Caki2 (cell line): ENCODE results near the gene AGAP1. TPM values are rescaled to one million over a fixed set of nuclear protein-coding genes. Genes with fewer than 3 reads are reported as not detected.

Source experiments
- DNase-seq: peaks from one replicate; pipeline ENCODE4 v3.0.0-alpha.2; 2015; ENCODE audit warnings: low read depth
- in situ Hi-C: cut with HindIII; loops from 2 replicates; pipeline ENCODE4 v1.10.0; 2016; ENCODE audit warnings: low sequenced_read_pairs, low pct_unique_long_range_greater_than_20kb, mixed read lengths
- total RNA-seq: library from RNA; depleted of rRNA; stranded (reverse); fragments of >200 nt; shearing (Covaris generic); gene quantifications from 2 replicates; pipeline ENCODE4 v1.2.3, GENCODE V29; 2014; ENCODE audit warnings: low replicate concordance

AGAP1 gene
- total RNA-seq, 1 experiment from 2014 or later: 5.3 TPM

DNA sequence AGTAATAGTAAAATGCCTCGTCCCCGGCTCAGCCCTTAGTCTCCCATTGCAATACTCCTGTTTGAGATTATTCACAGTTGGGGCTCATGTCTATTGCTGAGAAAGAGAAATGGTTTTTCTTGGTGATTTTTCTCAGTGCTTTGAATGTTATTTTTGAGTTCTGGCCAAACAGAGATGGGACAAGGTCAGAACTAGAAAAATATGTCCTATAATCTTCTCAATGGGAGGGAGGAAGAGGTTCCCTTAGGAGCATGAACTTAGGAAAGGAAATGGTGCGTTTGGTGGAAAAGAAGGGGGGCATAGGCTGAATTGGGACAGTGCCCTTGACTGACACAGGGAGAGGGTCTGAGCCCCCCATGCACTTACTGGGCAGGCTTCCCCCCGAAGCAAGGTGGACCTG lies 133.8 kb downstream of the AGAP1 start:
- DNase-seq: no peak
- in situ Hi-C loops: no loop called here

DNA sequence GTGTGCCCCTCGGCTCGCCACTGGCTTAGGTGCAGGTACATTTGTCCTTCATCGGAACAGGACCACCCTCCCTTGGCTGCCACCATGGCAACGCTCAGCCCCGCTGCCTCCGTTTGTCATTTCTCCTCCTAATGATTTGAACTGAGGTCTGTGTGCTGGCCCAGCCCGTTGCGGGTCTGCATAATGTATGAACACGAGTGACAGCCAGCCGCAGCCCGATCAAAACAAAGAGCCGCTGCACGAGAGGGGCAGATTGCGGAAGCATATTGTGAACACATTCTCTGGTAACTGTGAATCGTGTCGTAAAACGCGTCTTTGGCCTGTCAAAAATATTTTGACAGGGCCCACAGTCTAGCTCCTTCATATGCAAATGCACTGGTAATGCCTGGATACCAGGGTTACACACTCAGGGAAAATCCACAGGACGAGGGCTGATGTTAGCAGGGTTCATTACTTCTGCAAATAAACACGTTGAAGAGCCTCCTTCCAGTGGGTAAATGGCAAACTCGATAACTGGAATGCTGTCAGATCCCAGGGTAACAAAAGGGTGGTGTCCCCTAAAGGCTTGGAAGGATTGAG lies 137.0 kb downstream of the AGAP1 start:
- in situ Hi-C loops: no loop called here

DNA sequence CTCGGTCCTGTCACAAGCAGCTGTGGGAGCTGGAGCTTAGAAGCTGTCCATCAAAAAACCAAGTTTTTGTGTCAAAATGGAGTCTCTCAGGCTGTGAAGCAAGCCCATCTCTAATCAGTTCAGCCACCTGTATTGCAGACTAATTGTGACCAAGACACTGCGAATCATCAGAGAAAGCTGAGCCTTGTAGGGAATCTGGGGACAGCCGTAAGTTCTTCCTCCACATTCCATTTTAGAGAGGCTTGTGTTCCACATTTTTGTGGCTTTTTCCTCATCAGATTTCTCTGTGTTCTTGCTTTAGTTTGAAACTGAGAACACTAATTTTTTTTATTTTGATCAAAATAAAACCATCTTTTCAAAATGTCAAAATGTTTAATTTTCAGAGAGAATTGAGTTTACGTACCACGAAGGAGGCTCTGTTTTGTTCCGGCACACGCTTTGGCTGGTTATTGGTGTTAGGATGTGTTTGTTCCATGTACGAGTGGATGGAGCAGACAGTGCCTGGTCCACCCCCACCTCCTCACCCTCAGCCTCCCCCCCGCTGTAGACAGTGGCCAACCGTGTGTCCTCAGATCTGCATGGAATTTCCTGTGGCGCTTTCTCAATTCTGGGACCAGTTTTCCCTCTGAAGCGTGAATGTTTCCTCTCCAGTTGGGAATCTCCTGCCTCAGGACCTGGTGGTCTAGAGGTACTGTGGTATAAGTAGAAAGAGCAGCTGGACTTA lies 140.8 kb downstream of the AGAP1 start:
- DNase-seq: no peak
- in situ Hi-C loops: no loop called here

More for the DNA sequence above, 137.0 kb downstream of the AGAP1 start:
- peak; percentile 35 for DNase-seq

DNA sequence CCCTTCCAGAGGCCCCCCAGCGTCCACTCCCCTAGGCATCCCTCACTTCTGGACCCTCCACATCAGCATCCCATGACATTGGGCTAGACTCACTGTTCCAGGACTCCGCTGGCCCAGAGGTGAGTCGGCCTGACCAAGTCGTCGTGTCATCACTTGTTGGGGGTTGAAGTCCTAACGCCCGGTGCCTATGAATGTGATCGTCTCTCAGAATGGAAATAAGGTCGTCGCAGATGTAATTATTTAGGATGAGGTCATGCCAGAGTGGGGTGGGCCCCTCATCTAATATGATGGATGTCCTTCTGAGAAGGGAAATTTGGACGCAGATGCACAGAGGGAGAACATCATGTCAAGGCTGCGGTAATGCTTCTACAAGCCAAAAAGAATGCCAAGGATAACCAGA lies 142.7 kb downstream of the AGAP1 start:
- in situ Hi-C loops: no loop called here
- no peak for DNase-seq

DNA sequence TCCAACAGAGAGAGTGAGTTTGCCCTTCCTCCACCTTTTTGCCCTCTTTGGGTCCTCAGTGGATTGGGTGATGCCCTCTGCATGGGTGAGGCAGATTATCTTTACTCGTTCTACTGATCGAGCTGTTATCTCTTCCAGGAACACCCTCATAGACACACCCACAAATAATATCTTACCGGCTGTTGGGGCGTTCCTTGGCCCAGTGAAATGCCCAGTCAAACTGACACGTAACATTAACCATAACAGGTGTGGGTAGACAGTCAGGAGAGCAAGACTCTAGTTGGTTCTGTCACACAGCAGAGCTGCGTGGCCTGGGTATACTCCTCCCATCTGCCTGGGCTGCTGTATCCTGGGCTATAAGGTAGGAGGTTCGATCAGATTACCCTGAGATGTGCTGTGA lies 144.1 kb downstream of the AGAP1 start:
- in situ Hi-C loops: no loop called here
- no peak for DNase-seq

DNA sequence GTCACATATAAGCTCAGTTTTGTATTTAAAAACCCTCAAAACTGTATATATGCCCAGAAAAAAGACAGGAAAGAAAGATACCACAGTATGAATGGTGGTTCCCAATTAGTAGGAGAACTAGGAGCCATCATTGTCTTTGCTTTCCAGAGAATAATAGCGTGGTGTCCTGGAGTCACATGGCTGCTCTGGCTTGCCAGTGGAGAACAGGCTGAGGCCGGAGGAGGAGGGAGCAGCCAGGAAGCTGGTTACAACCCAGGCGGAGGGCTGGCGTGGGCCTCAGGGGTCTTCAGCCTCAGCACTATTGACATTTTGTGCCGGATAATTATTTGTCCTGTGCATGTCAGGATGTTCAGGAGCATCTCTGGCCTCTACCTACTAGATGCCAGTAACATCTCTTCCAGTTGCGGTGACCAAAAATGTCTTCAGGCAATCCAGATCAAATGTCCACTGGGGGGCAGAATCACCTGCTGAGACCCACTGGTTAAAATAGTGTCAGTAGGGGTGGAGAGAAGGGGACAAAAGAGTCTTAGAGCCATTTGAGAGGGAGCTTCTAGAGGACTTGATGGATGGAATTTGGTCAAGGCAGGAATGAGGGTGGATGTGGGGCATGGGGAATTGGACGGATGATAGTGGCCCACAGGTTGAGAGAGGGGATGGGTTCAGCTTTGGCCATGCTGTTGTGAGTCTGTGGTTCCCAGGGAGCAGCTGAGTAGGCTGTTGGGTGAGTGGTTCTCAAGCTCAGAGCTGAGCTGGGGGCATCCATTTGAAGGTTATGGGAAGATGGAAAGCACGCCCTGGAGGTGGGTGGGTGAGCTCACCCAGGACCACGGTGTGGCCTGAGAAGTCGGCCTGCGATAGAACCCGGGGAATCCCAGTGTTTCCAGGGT lies 144.9 kb downstream of the AGAP1 start:
- no peak for DNase-seq
- in situ Hi-C loops: no loop called here

DNA sequence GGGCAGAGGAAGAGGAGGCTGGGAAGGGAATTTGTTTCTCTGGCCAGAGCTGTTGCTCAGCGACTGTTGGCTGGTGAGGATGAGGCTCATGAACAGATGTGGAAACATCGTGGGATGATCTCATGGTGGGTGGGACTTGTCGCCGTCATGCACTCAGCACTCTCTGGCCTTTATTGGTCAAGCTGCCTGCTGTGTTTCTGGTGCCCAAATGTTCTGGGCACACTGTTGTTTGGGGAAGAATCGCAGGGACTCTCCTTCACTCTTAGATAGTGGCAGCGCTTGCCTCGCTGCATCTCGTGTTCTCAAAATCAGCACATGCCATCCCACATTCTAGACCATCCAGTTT lies 145.6 kb downstream of the AGAP1 start:
- DNase-seq: peak; percentile 29
- in situ Hi-C loops: no loop called here

DNA sequence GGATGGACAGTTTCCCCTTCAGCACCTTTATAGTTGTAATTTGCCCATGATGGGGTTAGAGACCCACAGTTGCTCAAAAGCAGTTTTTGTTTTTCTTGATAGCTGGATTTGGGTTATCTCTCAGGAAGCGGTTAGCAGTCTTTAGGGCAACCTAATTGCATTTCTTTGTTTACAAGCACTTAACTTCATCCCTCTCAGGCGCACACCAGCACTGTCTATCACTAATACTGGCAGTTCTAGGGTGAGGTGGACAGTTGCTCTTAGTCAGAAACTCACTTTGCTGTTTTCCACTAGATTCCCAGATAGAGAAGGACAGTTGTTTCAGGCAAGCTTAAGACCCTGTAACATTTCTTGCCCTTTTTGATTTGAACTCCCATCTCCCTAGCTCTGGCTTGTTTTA lies 146.0 kb downstream of the AGAP1 start:
- no peak for DNase-seq
- in situ Hi-C loops: no loop called here

DNA sequence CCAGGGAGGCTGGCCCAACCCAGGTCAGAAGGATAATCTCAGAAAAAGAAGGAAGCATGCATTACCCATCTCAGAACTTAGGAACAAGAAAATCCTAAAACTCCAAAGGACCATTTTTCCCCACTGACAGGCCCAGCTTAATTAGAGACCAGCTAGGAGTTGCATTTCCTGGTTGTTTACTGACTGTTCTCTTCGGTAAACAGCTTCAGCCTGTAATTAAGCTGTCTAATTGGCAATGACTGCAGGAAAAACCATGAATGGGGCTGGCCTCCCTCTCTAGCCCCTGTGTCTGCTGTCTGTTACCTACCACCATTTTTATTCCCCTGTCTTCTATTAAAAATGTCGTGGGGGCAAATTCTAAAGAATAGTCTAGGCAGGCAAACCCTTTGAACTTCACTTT lies 146.5 kb downstream of the AGAP1 start:
- DNase-seq: no peak
- in situ Hi-C loops: no loop called here

DNA sequence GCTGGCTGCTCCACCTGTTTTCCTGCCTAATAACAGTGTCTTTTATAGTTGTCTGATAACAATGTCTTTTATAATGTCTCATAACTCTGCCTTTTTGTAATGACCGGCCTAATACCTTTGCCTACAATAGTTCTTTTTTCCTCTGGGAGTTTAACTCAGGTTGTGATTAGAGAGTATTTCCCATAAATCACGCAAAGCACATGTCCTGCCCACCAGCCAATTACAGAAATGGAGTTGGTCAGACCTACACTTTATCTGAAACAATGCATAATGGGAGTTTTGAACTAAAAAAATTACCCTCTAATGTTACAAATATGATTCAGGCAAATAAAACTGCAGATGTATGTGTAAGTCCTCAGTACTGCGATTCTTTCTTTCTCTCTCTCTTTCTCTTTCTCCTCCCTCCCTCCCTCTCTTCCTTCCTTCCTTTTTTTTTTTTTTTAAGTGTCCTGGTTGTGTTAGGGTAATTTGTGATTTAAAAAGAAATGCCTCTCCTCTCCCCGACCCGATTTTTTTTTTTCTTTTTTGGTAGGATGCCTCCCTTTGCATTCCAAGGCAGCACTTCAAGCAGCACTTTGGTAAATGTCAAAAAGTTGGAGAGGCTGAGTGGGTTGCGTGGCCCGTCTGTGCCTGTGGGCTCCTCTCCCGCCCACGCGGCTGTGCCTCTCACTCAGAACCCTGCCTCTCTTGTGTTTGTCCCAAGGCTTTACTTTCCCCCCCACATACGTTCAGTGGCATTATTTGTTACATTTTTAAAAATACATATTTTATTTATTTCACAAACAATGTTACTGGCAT lies 147.3 kb downstream of the AGAP1 start:
- no peak for DNase-seq
- in situ Hi-C loops: no loop called here

DNA sequence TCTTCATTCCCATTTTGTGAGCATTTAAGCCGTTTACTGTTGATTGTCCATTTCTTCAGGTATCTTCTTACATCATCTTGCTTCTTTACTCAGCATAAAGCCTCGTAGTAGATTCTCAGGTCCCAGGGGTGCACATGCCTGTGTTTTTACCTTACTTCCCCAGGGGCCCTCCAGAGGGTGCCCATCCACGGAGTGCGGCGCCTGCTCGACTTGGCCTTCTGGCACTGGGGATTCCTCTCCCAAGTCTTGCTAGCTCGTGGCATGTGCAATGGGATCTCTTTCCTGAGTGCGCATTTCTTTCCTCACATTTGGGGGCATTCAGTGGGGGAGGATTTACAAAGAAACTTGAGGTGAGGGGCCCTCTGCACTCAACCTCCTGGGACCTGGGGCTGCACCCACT lies 148.1 kb downstream of the AGAP1 start:
- DNase-seq: no peak

DNA sequence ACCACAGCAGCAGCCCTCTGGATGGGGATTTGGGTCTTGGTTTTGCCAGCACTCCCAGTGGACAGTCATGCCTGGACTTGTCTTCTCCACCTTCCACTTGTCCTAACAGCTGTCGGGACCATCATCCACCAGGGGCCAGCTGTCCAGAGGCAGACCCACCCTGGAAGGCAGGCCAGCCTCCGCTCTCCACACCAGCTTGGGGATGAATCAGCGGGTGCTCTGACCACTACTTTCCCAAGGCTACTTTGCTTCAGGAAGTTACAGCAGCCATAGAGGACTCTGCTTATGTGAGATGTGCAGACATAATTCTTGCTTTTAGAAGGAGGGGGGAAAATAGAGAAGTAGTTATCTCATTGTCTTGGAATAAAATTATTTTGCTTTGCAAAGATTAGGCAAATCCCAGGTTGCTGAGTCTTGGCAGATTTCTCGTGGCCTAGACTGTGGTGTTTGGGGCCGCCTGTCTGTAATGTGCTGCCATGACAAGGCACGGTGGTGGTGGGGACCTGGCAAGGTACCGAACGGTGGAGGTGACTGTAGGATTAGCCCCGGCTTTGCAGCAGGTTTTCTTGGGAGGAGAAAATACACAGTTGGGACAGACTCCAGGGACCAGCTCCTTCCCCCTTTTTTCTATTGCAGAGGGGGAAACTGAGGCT lies 148.7 kb downstream of the AGAP1 start:
- in situ Hi-C loops: no loop called here
- no peak for DNase-seq

More for the DNA sequence above, 148.1 kb downstream of the AGAP1 start:
- in situ Hi-C loops: no loop called here

DNA sequence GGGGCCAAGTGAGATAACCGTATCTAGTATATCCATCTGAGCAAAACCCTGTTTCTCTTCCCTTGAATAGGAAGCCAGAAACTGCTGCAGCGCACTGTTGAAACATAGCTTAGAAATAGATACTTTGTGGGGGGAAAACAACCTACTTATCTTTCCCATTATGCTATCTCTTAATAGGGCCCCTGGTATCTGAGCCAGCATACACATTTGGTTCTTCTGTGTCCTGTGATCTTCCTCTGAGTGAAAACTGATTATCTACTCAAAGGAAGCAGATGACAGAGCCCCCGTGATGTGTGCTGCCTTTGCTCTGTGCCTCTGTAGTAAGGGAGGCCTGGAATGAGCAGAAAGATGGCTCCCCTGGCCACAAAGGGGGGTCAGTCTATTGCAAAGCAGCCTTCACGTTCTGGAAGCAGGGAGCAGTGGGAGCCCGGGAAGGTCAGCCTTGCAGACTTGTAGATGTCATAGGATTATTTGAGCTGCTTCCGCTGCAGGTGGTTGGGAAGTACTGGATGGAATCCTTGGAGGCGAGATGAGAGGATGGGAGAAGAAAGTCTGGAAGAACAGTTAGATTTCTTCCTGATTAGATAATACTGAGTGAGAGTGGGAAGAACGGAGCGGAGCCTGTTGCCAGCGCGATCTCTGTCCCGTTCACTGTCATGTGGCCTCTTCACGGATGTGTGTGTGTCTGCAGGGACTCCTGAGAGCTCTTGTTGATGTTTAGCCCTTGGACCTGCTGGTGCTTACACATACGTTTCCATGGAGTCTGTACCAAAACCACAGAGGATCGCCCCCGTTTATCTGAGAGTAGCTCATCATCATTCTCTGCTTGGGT lies 150.1 kb downstream of the AGAP1 start:
- no peak for DNase-seq
- in situ Hi-C loops: no loop called here

DNA sequence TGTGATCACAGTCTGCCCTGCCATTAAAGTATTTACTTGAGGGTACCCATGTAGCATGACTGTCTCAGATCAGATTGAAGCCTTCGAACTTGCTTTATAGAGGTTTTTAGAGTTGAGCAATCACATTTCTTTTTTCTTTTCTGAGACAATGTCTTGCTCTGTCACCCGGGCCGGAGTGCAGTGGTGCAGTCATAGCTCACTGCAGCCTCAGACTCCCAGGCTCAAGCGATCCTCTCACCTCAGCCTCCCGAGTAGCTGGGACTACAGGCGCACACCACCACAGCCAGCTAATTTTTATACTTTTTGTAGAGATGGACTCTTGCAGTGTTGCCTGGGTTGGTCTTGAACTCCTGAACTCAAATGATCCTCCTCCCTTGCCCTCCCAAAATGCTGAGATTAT lies 153.4 kb downstream of the AGAP1 start:
- in situ Hi-C loops: no loop called here
- DNase-seq: no peak

DNA sequence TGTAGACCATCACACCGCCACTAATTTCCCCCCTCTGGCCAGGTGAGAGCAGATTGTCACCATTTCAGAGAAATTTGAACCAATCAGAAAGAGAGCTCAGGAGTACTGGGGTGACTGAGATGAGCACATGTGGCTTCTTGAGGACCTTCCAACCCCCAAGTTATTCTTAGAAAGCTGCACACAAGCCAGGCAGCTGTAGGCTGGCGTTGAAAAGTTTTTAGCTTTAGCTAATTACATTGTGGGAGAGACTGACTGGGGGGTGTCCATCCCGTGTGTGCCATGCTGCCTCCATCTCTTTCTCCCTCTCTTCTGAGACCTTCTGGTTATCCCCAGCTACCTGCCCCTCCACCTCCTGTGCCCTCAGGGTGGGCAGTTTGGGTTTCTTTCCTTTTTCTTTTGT lies 154.0 kb downstream of the AGAP1 start:
- no peak for DNase-seq
- in situ Hi-C loops: no loop called here

DNA sequence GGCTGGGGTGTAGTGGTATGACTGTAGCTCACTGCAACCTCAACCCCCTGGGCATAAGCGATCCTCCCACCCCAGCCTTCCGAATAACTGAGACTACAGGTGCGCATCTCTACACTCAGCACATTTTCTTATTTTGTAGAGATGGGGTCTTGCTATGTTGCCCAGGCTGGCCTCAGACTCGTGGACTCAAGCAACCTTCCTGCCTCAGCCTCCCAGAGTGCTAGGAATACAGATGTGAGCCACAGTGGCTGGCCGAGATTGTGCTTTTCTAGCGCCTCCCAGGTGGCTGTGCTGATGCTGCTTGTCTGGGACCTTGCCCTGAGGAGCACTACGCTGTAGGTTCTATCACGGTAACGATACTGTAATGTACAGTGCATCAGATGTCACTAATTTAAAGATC lies 155.6 kb downstream of the AGAP1 start:
- in situ Hi-C loops: no loop called here
- DNase-seq: no peak

DNA sequence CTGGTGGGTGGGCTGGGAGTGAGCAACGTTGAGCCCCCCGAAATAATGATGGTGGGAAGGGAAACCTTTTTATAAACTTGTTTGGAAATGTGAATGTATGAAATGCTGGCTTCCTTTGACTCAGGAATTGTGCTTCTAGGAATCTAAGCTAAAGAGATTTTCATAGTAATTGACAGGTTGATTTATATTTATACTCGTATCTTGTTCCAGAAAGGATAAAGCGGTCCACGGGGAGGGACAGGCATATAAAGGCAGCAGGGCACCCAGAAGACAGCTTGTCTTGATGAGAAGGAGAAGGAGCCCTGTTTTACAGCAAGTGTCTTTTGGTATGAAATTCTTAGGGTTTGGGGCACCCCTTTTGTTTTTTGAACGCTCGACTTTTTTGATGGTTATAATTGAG lies 157.8 kb downstream of the AGAP1 start:
- in situ Hi-C loops: no loop called here
- no peak for DNase-seq
